HG02678 (cell line): ENCODE data around the gene PTGER2.
A peak's percentile ranks its signal among the peaks of the same experiment; 100 is the strongest.

Source experiments
- ATAC-seq: cut with Tn5 transposase; IDR thresholded peaks from one replicate; pipeline ENCODE4 v1.9.1; 2021; ENCODE audit warnings: mild to moderate bottlenecking, moderate library complexity; ENCODE audit not compliant: unreplicated experiment

Gene PTGER2

GRCh38 chr14:52304248-52304904 lies 9.7 kb upstream of the PTGER2 start:
- ATAC-seq: no peak

DNA sequence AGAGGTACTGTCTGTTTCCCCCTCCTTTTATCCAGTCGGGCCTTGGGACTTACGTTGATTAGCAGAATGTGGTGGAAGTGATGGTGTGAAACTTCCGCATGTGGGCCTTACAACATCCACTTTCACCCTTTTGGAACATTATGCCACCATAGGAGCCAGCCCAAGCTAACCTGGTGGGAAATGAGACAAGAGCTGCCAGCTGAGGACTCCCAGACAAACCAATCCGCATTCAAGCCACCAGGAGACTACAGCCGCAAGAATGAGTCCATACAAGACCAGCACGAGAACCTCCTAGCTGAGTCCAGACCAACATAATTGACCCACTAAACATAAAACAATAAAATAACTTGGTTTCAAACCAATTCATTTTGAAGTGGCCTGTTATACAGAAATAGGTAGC lies 9.1 kb upstream of the PTGER2 start:
- ATAC-seq: no peak

DNA sequence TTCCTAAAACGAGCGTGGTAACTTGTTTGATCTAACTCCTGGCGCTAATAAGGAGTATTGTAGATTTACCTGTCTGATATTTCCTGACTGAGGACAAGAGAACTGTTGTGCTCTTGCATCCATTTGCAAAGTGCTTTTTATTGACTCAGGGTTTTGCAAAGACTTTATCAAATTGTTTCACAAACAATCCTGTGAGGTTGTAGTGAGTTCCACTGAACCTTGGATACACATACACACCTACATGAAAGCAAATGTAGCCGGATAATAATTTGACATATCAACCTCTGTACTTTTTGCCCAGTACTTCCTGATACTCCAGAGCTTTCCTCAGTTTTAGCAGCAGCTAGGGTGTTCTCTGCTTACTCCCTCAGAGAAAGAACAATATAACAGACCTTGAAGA lies 6.7 kb upstream of the PTGER2 start:
- ATAC-seq: no peak

- ATAC-seq: no peak
Observed at GRCh38 chr14:52307905-52308304, 6.2 kb upstream of the PTGER2 start.

DNA sequence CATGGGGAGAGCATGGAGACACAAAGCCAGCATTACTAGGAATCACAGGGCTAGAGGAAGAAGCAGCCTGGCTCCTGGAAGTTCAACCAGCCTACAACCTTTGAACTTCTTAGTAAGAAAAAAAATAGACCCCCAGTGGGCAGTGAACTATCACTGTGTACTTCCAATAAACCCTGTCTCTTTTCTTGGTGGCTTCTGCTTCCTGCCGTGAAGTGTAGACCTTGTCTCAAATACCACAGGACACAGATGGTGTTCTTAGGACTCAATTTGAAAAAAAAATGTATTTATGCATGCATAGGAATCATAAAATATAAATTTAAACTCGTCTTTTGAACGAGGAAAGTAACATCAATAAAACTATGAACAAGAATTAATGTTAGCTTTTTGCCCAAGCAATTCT lies 3.6 kb upstream of the PTGER2 start:
- no peak for ATAC-seq

DNA sequence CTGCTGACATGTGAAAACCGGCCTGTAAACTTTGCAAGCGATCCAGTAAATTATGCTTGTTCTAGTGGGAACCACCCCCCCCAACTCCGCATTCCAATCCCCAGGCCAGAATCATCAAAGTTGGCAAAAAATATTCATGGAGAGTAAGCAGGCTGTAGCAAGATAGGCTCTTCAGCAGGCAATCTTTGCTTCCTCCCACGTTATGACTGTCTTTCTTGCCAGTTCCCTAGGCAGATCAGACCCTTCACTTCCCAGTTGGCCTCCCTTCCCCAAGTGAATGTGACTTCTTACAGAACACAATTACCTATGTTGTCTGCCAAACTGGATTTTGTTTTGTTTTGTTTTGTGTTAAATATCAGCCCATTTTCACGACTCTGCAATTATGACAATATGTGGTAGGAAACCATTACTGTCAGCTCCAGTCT lies 1.2 kb upstream of the PTGER2 start:
- no peak for ATAC-seq

DNA sequence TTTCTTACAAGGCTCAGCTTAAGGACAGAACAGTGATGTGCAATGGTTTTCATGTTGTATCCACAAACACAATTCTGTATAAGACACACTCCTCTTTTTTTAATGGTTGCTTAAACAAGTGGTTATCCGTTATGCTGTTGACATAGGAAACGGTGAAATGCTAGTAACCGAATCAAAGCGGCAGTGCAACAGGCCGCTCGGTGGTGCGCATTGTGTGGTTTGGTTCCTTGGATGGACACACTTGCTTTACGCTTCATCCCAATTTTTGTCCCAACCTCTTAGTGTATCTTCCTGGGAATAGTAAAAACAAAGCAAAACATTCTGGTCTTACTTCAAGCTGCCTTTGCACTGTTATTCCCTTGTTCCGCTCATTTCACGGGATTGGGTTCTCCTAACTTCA lies 650 bp upstream of the PTGER2 start:
- no peak for ATAC-seq

GRCh38 chr14:52314595-52315354 lies 663 bp downstream of the PTGER2 start:
- peak; percentile 28 for ATAC-seq

GRCh38 chr14:52315355-52315718 lies 1.2 kb downstream of the PTGER2 start:
- peak; percentile 4 for ATAC-seq

DNA sequence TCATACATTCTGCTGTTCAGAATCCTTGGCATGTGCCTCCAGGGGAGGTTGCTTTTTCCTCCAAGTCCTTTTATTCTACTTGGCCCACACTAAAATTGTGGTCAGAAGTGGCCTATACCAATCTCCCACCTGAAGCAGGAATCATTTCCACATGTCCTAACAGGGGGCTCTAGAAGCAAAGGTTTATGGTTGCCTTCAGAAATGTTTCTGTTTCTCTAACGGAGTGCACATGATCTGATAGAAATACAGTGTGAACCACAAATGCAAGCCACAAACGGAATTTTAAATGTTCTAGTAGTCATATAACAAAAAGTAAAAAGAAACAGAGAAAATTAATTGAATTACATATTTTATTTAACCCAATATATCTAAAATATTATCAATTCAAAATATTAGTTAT lies 4.0 kb downstream of the PTGER2 start:
- ATAC-seq: no peak

- no peak for ATAC-seq
Observed at GRCh38 chr14:52318826-52319645, 4.9 kb downstream of the PTGER2 start.

GRCh38 chr14:52319919-52320318 lies 5.8 kb downstream of the PTGER2 start:
- ATAC-seq: no peak

DNA sequence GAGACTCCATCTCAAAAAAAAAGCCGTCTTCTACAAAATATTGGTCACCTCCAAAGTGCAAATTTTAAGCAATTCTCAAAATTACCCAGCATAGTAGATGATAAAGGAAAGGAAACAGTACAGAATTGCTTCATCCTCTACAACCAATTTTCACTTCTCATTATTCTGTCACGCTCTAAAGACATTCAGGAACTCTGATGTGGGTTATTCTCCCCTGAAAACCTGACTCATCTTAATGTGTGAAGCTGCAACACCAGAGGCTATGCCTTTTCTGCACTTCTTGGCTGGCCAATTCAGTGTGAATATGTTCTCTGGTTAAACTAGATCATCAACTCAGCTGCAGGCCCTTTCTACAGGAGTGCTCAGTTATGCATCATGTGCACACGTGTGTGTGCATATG lies 11.0 kb downstream of the PTGER2 start:
- ATAC-seq: peak; percentile 93

GRCh38 chr14:52325630-52326029 lies 11.5 kb downstream of the PTGER2 start:
- ATAC-seq: no peak

GRCh38 chr14:52327374-52328226 lies 13.5 kb downstream of the PTGER2 start:
- no peak for ATAC-seq

- ATAC-seq: no peak
Observed at GRCh38 chr14:52328276-52328675, 14.2 kb downstream of the PTGER2 start.

GRCh38 chr14:52329678-52330369 lies 15.7 kb downstream of the PTGER2 start:
- no peak for ATAC-seq

DNA sequence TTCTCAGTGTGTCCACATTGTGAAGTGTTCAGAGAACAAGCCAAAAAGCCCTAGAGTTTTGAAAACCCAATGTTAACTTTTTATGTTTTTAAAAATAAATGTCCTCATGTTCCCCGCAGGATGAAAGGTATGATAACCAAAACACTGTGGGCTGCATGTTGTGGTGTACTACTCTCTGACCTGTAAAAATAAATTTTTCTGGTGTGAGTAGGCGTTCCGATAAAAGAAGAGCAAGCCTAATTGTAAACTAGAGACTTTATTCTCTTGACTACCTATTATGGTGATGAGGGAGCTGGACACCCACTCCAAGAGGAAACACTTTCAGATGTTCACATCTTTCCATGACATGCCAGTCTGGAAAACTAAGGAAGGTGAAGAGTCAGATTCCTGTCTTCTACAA lies 18.2 kb downstream of the PTGER2 start:
- no peak for ATAC-seq

DNA sequence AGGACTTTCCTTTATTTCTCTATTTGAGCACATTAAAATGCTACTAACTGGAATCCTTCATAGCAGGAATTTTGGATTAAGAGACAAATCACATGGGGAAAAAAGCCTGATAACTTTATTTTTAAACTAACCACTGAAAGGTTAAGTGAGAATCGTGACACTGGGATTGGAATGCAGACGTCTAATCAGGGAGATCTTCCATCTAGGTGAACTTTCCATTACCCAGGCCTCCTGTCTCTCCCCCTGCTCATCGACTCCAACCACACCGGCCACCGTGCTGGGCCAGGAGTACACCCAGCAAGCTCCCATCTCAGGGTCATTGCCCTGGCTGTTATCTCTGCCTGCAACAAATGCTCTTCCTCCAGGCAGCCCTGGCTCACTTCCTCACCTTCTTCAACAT lies 19.0 kb downstream of the PTGER2 start:
- no peak for ATAC-seq
